Prostate gland (tissue), 2 donors: ENCODE data around the gene ECEL1.

Source experiments
- CTCF ChIP-seq, 4 experiments: fragments of 200-600 bp in 2 of 4; fragments of 450-650 bp in 2 of 4; sonication (generic) in 2 of 4; IDR thresholded peaks; 1 replicate in 3 of 4; 2 replicates in 1 of 4; pipeline ENCODE4 v1.5.1; 2016 to 2019; ENCODE audit warnings: antibody characterized with exemption in 4 of 4, mild to moderate bottlenecking in 2 of 4, moderate library complexity in 2 of 4
- POLR2A ChIP-seq: fragments of 450-650 bp; IDR thresholded peaks from one replicate; pipeline ENCODE4 v1.6.1; 2016; ENCODE audit warnings: antibody characterized with exemption, mild to moderate bottlenecking
- POLR2AphosphoS5 ChIP-seq: sonication (generic); formaldehyde crosslinking; IDR thresholded peaks from one replicate; pipeline ENCODE4 v1.6.1; 2017; ENCODE audit warnings: antibody characterized with exemption

GRCh38 chr2:232463701-232464543, 23.7 kb downstream of the ECEL1 start:
- TF ChIP-seq POLR2A (no peak), CTCF (IDR thresholded peaks at IDR 0.05) (no peak), POLR2AphosphoS5 (no peak)
